ENCODE results near the gene BLTP1. TPM values are rescaled to one million over a fixed set of nuclear protein-coding genes. Genes with fewer than 3 reads are reported as not detected.
A peak's percentile ranks its signal among the peaks of the same experiment; 100 is the strongest.
"Not testable (repeated sequence)": the region's sequence is repeated elsewhere in the genome, so short reads cannot be mapped to it uniquely, and the experiment has no call there.

The BLTP1 gene, protein sequence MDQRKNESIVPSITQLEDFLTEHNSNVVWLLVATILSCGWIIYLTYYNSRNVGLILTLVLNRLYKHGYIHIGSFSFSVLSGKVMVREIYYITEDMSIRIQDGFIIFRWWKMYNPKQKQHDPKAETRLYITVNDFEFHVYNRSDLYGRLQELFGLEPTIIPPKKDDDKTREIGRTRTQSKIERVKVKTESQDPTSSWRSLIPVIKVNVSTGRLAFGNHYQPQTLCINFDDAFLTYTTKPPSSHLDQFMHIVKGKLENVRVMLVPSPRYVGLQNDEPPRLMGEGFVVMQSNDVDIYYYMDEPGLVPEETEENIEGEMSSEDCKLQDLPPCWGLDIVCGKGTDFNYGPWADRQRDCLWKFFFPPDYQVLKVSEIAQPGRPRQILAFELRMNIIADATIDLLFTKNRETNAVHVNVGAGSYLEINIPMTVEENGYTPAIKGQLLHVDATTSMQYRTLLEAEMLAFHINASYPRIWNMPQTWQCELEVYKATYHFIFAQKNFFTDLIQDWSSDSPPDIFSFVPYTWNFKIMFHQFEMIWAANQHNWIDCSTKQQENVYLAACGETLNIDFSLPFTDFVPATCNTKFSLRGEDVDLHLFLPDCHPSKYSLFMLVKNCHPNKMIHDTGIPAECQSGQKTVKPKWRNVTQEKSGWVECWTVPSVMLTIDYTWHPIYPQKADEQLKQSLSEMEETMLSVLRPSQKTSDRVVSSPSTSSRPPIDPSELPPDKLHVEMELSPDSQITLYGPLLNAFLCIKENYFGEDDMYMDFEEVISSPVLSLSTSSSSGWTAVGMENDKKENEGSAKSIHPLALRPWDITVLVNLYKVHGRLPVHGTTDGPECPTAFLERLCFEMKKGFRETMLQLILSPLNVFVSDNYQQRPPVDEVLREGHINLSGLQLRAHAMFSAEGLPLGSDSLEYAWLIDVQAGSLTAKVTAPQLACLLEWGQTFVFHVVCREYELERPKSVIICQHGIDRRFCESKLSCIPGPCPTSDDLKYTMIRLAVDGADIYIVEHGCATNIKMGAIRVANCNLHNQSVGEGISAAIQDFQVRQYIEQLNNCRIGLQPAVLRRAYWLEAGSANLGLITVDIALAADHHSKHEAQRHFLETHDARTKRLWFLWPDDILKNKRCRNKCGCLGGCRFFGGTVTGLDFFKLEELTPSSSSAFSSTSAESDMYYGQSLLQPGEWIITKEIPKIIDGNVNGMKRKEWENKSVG (N-terminal part only)
- 10 to 100 TPM; 65.4 to 97.0 (median 78.7) TPM for polyA plus RNA-seq (ENCODE audit: insufficient read length in 4 of 4)

DNA sequence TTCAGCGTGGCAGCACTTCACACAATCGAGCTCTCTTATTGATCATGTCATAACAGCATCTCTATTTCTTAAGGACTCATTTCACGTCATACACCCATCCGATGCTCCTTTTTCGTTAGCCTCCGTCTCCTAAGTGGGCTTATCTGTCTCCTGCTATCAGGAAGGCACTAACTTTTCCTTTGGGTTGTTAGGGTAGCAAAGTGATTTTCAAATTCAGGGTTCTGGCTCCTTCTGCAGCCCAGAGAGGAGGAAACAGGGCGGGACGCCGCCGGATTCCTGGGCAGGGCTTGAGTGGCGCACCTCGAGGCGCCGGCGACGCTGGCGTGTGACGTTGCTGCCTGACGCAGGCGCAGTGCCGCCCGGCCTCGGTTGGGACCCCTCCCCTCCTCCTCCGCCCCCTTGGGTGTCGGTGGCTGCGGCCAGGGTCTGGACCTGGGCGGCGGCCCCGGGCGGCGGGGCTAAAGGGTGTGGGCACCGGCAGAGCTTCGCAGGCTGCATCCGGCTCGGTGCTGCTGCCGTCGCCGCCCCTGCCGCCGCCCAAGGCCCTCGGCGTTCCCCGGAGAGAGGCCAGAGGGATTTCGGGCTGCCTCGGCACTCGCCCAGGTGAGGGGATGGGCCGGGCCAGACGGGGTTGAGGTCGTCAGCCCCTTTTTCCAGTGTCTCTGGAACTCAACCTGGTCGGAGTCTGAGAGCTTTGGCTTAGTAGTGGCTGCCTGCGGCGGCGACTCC is at the start of gene BLTP1:
Gene BLTP1 (plus strand): TSS at position 350 of the 729 bp plus-strand sequence. CDS start 18,317 bp downstream, outside the sequence.
- DNase-seq (ENCODE audit: low read depth in 4 of 4, low spot score in 2 of 4), result peak; percentile 77 to 84 (median 80)

DNA sequence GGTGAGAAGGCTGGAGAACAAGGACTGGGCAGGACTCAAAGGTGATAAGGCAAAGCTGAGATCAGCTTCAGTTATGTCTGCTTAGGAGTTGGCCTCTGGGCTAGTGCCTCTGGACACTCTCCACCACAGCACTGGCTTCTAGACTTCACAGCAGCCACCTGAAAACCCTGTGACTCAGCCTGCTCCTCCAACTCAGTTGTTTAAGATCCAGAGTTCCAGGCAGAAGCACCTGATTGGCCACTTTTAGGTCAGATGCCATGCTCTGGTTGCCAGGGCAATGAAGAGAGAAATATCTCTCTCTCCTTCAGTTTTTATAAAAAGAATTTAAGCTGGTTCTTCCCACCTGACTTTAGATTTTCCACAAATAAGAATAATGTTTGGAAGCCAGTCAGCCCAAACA is 47.9 kb upstream of the BLTP1 start:
- no peak for DNase-seq (ENCODE audit: low read depth in 4 of 4, low spot score in 2 of 4)

DNA sequence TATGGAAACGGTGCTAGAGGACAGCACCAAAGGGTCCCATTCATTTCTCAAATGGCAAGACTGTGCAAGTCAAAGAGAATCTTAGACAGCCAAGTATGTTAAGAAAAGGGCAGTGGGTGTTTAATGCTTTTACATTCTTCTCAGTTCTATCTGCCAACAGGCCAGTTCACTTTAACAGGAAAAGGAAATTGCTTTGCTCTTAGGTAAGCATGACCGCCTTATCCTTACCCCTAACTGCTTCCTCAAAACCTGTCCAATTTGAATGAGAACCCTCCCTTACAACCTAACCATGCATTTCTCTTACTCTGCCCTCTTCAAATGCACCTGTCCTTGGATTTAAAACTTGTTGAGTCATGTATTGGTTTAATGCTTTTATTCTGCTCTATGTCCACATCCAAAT is 44.5 kb upstream of the BLTP1 start:
- DNase-seq (ENCODE audit: low read depth in 4 of 4, low spot score in 2 of 4), result no peak

- not testable (repeated sequence) for DNase-seq (ENCODE audit: low read depth in 4 of 4, low spot score in 2 of 4)
Observed at GRCh38 chr4:122110304-122110703, 41.8 kb upstream of the BLTP1 start.

- DNase-seq (ENCODE audit: low read depth in 4 of 4, low spot score in 2 of 4), result no peak
Observed at GRCh38 chr4:122117743-122118142, 34.4 kb upstream of the BLTP1 start.

DNA sequence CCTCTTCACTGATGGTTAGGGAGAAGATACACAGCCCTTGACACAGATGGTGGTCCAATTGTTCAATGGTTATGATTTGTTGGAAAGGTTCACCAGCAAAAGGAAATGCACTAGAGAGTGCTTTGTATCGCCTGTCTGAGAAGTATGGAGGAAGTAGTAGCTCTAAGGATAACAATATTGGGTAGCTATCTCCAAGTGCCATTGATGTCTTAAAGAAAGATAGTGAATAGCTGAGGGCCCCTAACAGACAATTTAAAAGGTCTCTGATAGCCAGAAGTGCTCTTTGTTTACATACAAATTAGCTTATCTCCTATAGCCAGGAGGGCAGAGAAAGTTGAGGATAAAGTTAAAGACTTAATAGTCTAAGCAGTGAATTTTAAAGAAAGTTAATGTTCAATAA is 33.9 kb upstream of the BLTP1 start:
- DNase-seq (ENCODE audit: low read depth in 4 of 4, low spot score in 2 of 4), result no peak

DNA sequence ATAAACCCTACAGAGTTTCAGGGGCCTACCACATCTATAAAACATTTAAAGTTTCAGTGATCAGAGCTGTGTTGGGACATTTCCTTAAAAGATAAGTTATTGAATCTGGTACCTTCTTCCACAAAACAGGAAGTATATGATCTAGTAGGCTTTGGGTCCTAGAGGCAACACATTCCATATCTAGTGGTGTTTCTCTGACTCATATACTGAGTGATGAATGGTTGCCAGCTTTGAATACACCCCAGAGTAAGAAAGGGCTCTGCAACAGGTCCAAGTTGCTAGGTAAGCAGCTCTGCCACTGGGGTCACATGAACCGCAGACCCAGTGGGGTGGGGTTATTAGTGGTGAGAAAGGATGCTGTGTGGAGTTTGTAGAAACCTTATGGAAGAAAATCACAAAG is 32.4 kb upstream of the BLTP1 start:
- no peak for DNase-seq (ENCODE audit: low read depth in 4 of 4, low spot score in 2 of 4)

DNA sequence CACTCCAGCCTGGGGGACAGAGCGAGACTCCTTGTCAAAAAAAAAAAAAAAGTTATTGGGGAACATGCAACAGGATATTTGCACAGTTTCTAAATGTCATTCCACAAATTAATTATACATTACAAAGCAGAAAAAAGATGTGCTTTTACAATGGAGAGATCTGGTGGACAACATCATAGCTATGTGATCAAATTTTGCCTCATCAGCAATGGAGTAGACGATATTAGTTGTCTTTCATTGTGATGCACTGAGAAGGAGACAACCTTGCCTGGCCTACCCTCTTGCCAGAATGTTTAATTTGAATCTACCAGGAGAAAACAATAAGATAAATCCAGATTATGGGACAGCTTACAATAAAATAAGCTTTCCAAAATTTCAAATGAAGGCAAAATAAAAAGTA is 30.5 kb upstream of the BLTP1 start:
- no peak for DNase-seq (ENCODE audit: low read depth in 4 of 4, low spot score in 2 of 4)

DNA sequence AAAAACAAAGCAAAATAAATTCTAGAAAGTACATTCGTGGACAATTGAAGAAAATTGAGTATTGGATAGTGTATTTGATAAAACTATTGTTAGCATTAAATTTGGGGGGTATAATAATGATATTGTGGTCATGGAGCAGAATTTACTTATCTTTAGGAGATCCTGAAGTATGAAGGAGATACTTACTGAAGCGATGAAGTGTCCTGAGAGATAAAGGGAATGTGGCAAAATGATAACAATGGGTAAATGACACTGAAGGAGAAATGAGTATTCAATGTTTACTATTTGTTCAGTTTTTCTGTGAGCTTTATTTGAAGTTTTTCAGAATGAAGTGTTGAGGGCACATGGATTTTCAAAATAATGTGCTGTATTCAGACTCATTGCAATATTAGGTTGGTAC is 30.0 kb upstream of the BLTP1 start:
- DNase-seq (ENCODE audit: low read depth in 4 of 4, low spot score in 2 of 4), result no peak

GRCh38 chr4:122129061-122129460 is 23.1 kb upstream of the BLTP1 start:
- no peak for DNase-seq (ENCODE audit: low read depth in 4 of 4, low spot score in 2 of 4)

DNA sequence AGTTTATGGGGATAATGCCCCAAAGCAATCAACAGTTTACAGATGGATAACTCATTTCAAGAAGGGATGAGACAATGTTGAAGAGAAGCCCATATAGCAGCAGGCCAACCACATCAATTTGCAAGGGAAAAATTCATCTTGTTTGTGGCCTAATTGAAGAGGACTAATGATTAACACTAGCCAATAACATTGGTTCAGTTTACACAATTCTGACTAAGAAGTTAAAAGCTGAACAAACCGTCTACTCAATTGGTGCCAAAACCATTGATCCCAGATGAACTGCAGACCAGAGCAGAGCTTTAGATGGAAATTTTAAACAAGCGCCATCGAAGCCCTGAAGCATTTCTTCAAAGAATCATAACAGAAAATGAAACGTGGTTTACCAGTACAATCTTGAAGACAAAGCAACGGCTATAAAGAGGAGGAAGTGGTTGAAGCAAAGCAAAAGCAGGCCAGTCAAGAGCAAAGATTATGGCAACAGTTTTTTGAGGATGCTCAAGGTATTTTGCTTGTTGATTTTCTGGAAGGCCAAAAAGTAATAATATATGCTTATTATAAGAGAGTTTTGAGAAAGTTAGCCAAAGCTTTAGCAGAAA is 20.5 kb upstream of the BLTP1 start:
- DNase-seq (ENCODE audit: low read depth in 4 of 4, low spot score in 2 of 4), result no peak

DNA sequence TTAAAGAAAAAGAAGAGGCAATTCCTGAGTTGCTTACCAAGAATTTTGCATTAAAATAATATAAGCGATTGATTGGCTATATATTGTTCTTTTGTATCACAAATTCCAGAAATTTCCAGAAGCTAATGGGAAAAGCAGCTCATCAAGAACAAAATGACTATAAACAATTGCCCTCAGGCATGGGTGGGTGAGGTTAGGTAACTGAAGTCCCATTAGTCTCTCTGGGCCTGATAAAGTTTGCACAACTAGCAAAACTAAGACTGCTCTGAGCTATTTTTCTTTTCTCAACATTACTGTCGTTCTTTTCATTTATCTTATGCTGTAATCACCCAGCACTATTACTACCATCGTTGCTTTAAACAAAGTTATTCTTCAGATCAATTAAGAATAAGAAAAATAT is 19.2 kb upstream of the BLTP1 start:
- DNase-seq (ENCODE audit: low read depth in 4 of 4, low spot score in 2 of 4), result no peak

DNA sequence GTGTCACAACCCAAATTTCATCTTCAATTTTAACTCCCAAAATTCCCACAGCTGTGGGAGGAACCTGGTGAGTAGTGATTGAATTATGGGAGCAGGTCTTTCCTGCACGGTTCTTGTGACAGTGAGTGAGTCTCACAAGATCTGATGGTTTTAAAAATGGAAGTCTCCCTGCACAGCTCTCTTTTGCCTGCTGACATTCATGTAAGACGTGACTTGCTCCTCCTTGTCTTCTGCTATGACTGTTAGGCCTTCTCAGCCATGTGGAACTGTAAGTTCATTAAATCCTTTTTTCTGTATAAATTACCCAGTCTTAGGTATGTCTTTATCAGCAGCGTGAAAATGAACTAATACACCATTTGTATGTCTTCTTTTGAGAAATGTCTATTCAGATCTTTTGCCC is 13.0 kb upstream of the BLTP1 start:
- DNase-seq (ENCODE audit: low read depth in 4 of 4, low spot score in 2 of 4), result no peak

GRCh38 chr4:122140834-122141233 is 11.3 kb upstream of the BLTP1 start:
- DNase-seq (ENCODE audit: low read depth in 4 of 4, low spot score in 2 of 4), result no peak

- no peak for DNase-seq (ENCODE audit: low read depth in 4 of 4, low spot score in 2 of 4)
Observed at GRCh38 chr4:122142687-122143086, 9.4 kb upstream of the BLTP1 start.

GRCh38 chr4:122146652-122147051 is 5.5 kb upstream of the BLTP1 start:
- DNase-seq (ENCODE audit: low read depth in 4 of 4, low spot score in 2 of 4), result no peak

DNA sequence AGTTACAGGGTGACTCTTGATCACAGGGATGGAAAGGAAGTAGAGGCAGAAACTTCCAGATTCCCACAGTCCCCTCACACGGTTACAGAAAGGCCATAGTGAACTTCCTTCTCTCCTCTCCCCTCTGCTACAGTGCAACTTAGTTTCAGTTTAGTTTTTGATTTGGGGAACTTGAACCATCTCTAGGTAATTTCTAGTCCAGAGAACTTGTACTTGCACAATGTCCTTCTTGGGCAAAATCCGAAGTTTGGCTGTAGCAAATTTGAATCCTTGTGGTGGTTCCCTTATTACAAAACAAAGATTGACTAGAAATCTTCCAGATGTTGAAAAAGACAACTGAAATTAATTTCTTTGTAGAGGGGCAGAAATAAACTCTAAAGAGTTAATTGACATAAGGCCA is 1.2 kb upstream of the BLTP1 start:
- DNase-seq (ENCODE audit: low read depth in 4 of 4, low spot score in 2 of 4), result no peak

GRCh38 chr4:122152711-122153226 is 638 bp downstream of the BLTP1 start:
- peak in 2 of 4 donors; percentile 5 to 6 for DNase-seq (ENCODE audit: low read depth in 4 of 4, low spot score in 2 of 4)

GRCh38 chr4:122156819-122157218 is 4.7 kb downstream of the BLTP1 start:
- no peak for DNase-seq (ENCODE audit: low read depth in 4 of 4, low spot score in 2 of 4)

DNA sequence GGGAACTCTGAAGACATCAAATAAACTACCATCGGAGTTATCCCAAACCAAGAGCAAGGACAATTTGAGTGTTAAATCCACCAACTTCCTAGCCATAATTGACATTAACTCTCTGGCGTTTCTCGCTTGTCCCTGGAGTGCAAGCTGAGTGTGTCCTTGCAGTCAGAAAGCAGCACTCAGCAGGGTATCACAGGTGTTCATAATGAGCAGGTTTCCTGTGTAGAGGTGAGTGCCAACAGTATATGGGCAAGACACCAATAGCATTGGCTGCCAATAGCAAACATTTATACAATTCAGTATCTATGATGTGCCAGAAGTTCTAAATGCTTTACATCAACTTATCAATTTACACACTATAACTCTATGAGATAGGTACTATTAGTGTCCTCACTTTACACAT is 11.2 kb downstream of the BLTP1 start:
- DNase-seq (ENCODE audit: low read depth in 4 of 4, low spot score in 2 of 4), result no peak

Measured in left renal cortex interstitium (tissue), 4 donors.